ENCODE measurements around the gene DDX25. TPM values are rescaled to one million over a fixed set of nuclear protein-coding genes. Genes with fewer than 3 reads are reported as not detected.

DDX25 gene
- total and polyA plus RNA-seq, 10 of the 15 experiments (the other 5 are each of a cell fraction or from before 2014, with no cell fraction given), result 0.05 TPM; not detected in 9

DNA sequence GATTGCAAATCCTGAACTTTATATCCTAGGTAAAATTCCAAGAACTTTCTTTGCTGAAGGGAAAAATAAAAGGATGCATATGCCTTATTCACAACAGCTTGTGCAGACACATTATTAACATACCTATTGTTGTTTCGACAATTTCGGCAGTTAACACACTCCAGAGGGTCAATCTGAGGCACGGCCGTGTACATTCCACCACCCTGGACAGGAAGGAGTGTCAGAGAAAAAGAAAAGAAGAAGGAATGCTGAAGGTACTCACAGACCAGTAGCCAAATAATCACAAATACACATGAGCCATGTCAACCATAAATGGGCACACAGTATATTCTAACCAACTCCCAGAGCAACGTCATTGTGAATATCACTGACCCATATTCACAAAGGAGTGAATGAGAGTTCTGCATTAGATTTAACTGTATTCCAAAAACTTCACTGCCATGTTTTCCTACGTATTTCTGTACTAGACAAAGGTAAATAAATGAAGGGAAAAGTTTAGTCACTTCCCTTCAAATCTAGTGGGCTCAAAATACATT, 73.9 kb downstream of the DDX25 start (continued):
- TF ChIP-seq, protein P1, sequence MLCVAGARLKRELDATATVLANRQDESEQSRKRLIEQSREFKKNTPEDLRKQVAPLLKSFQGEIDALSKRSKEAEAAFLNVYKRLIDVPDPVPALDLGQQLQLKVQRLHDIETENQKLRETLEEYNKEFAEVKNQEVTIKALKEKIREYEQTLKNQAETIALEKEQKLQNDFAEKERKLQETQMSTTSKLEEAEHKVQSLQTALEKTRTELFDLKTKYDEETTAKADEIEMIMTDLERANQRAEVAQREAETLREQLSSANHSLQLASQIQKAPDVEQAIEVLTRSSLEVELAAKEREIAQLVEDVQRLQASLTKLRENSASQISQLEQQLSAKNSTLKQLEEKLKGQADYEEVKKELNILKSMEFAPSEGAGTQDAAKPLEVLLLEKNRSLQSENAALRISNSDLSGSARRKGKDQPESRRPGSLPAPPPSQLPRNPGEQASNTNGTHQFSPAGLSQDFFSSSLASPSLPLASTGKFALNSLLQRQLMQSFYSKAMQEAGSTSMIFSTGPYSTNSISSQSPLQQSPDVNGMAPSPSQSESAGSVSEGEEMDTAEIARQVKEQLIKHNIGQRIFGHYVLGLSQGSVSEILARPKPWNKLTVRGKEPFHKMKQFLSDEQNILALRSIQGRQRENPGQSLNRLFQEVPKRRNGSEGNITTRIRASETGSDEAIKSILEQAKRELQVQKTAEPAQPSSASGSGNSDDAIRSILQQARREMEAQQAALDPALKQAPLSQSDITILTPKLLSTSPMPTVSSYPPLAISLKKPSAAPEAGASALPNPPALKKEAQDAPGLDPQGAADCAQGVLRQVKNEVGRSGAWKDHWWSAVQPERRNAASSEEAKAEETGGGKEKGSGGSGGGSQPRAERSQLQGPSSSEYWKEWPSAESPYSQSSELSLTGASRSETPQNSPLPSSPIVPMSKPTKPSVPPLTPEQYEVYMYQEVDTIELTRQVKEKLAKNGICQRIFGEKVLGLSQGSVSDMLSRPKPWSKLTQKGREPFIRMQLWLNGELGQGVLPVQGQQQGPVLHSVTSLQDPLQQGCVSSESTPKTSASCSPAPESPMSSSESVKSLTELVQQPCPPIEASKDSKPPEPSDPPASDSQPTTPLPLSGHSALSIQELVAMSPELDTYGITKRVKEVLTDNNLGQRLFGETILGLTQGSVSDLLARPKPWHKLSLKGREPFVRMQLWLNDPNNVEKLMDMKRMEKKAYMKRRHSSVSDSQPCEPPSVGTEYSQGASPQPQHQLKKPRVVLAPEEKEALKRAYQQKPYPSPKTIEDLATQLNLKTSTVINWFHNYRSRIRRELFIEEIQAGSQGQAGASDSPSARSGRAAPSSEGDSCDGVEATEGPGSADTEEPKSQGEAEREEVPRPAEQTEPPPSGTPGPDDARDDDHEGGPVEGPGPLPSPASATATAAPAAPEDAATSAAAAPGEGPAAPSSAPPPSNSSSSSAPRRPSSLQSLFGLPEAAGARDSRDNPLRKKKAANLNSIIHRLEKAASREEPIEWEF (IDR thresholded peaks at IDR 0.05; ENCODE audit: insufficient replicate concordance, low read depth, low read length), result no peak
- TF ChIP-seq NFYB (IDR thresholded peaks at IDR 0.05; ENCODE audit: insufficient read depth, low read depth, low read length), result no peak
- no peak for TF ChIP-seq CHD4 (IDR thresholded peaks at IDR 0.05)
- TF ChIP-seq, protein P2, sequence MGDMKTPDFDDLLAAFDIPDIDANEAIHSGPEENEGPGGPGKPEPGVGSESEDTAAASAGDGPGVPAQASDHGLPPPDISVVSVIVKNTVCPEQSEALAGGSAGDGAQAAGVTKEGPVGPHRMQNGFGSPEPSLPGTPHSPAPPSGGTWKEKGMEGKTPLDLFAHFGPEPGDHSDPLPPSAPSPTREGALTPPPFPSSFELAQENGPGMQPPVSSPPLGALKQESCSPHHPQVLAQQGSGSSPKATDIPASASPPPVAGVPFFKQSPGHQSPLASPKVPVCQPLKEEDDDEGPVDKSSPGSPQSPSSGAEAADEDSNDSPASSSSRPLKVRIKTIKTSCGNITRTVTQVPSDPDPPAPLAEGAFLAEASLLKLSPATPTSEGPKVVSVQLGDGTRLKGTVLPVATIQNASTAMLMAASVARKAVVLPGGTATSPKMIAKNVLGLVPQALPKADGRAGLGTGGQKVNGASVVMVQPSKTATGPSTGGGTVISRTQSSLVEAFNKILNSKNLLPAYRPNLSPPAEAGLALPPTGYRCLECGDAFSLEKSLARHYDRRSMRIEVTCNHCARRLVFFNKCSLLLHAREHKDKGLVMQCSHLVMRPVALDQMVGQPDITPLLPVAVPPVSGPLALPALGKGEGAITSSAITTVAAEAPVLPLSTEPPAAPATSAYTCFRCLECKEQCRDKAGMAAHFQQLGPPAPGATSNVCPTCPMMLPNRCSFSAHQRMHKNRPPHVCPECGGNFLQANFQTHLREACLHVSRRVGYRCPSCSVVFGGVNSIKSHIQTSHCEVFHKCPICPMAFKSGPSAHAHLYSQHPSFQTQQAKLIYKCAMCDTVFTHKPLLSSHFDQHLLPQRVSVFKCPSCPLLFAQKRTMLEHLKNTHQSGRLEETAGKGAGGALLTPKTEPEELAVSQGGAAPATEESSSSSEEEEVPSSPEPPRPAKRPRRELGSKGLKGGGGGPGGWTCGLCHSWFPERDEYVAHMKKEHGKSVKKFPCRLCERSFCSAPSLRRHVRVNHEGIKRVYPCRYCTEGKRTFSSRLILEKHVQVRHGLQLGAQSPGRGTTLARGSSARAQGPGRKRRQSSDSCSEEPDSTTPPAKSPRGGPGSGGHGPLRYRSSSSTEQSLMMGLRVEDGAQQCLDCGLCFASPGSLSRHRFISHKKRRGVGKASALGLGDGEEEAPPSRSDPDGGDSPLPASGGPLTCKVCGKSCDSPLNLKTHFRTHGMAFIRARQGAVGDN (IDR thresholded peaks at IDR 0.05), result no peak
- TF ChIP-seq ZNF622 (IDR thresholded peaks at IDR 0.05), result no peak
- TF ChIP-seq BMI1 (IDR thresholded peaks at IDR 0.05; ENCODE audit: borderline replicate concordance), result no peak
- TF ChIP-seq, protein P3, sequence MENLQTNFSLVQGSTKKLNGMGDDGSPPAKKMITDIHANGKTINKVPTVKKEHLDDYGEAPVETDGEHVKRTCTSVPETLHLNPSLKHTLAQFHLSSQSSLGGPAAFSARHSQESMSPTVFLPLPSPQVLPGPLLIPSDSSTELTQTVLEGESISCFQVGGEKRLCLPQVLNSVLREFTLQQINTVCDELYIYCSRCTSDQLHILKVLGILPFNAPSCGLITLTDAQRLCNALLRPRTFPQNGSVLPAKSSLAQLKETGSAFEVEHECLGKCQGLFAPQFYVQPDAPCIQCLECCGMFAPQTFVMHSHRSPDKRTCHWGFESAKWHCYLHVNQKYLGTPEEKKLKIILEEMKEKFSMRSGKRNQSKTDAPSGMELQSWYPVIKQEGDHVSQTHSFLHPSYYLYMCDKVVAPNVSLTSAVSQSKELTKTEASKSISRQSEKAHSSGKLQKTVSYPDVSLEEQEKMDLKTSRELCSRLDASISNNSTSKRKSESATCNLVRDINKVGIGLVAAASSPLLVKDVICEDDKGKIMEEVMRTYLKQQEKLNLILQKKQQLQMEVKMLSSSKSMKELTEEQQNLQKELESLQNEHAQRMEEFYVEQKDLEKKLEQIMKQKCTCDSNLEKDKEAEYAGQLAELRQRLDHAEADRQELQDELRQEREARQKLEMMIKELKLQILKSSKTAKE (IDR thresholded peaks at IDR 0.05; ENCODE audit: low read depth, poor library complexity, severe bottlenecking), result no peak
- TF ChIP-seq ZNF24 (IDR thresholded peaks at IDR 0.05), result no peak
- TF ChIP-seq, protein P4, sequence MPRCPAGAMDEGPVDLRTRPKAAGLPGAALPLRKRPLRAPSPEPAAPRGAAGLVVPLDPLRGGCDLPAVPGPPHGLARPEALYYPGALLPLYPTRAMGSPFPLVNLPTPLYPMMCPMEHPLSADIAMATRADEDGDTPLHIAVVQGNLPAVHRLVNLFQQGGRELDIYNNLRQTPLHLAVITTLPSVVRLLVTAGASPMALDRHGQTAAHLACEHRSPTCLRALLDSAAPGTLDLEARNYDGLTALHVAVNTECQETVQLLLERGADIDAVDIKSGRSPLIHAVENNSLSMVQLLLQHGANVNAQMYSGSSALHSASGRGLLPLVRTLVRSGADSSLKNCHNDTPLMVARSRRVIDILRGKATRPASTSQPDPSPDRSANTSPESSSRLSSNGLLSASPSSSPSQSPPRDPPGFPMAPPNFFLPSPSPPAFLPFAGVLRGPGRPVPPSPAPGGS (IDR thresholded peaks at IDR 0.05; ENCODE audit: borderline replicate concordance, insufficient read depth, low read depth, low read length, poor library complexity, severe bottlenecking), result no peak

Measured in GM12878 (cell line).